Endometrial microvascular endothelial cells (primary cell): ENCODE results near the gene SCIMP. TPM values are rescaled to one million over a fixed set of nuclear protein-coding genes. Genes with fewer than 3 reads are reported as not detected.

Experiments used
- total RNA-seq: library from RNA; depleted of rRNA; stranded (reverse); fragments of >200 nt; gene quantifications from one replicate; pipeline ENCODE4 v1.2.3, GENCODE V29; 2015; ENCODE audit errors: inconsistent ontology term

The SCIMP gene
- total RNA-seq, 1 donor from 2014 or later: not detected

Other genes starting within 250 kb of the SCIMP start
- gene CAMTA2, start 247.2 kb downstream of the SCIMP start, total RNA-seq: 17.6 TPM
- 0.09 TPM for gene INCA1, start 237.3 kb downstream of the SCIMP start, total RNA-seq
- gene KIF1C, start 236.9 kb downstream of the SCIMP start, total RNA-seq: 110 TPM
- not detected for gene SLC52A1, start 199.4 kb downstream of the SCIMP start, total RNA-seq
- gene ZFP3, start 156.4 kb downstream of the SCIMP start, total RNA-seq: 1.9 TPM
- 4.9 TPM for gene ZNF232, start 123.0 kb downstream of the SCIMP start, total RNA-seq
- gene USP6, start 118.8 kb downstream of the SCIMP start, total RNA-seq: not detected
- gene ZNF594, start 43.0 kb downstream of the SCIMP start, total RNA-seq: 2.0 TPM
- 31.2 TPM for gene RABEP1, start 47.4 kb upstream of the SCIMP start, total RNA-seq
- gene NUP88, start 184.8 kb upstream of the SCIMP start, total RNA-seq: 81.7 TPM
- gene RPAIN, start 185.3 kb upstream of the SCIMP start, total RNA-seq: 38.2 TPM
- 345 TPM for gene C1QBP, start 204.3 kb upstream of the SCIMP start, total RNA-seq
- 23.0 TPM for gene DHX33, start 234.1 kb upstream of the SCIMP start, total RNA-seq